GM21515 (cell line): ENCODE data around the gene CCM2.
"Not testable (repeated sequence)": the region's sequence is repeated elsewhere in the genome, so short reads cannot be mapped to it uniquely, and the experiment has no call there.

Experiments used
- ATAC-seq: cut with Tn5 transposase; IDR thresholded peaks from one replicate; pipeline ENCODE4 v1.9.1; 2021; ENCODE audit not compliant: unreplicated experiment

CCM2 gene

GRCh38 chr7:44980393-44981034 lies 19.5 kb upstream of the CCM2 start:
- ATAC-seq, result peak; percentile 46

- ATAC-seq, result peak; percentile 3
Measured at GRCh38 chr7:44981035-44981706, 18.8 kb upstream of the CCM2 start.

- no peak for ATAC-seq
Measured at GRCh38 chr7:44982535-44982923, 17.5 kb upstream of the CCM2 start.

- ATAC-seq, result no peak
Measured at GRCh38 chr7:44982970-44983369, 17.0 kb upstream of the CCM2 start.

GRCh38 chr7:44983742-44984477 lies 16.1 kb upstream of the CCM2 start:
- ATAC-seq, result no peak

DNA sequence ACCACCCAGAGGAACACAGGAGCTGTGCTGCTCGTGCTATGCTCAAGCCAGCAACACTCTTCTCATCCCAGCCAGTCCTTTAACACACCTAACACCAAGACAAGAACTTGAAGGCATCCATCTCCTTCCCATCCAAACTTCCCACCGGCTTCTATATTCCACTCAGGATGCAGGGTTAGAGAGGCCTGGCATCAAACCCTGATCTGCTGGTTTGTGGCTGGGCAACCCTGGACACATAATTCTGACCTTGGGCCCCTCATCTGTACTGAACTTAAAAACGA lies 15.6 kb upstream of the CCM2 start:
- ATAC-seq, result no peak

- ATAC-seq, result no peak
Measured at GRCh38 chr7:44985033-44985695, 14.8 kb upstream of the CCM2 start.

DNA sequence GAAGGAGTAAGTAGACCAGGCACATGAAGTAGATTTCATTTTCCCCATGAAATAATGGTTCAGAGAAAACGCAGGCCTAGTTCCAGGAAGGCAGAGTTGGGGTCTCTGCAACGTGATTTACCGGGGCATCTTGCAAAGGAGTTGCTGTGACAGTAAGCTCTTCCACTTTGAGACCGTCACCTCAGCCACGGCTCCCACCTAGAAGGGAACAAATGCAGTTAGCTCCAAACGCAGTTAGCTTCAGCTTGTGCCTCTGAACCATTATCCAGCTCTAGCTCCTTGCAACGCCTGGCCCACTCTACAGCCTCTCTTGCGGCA lies 14.1 kb upstream of the CCM2 start:
- ATAC-seq, result no peak

DNA sequence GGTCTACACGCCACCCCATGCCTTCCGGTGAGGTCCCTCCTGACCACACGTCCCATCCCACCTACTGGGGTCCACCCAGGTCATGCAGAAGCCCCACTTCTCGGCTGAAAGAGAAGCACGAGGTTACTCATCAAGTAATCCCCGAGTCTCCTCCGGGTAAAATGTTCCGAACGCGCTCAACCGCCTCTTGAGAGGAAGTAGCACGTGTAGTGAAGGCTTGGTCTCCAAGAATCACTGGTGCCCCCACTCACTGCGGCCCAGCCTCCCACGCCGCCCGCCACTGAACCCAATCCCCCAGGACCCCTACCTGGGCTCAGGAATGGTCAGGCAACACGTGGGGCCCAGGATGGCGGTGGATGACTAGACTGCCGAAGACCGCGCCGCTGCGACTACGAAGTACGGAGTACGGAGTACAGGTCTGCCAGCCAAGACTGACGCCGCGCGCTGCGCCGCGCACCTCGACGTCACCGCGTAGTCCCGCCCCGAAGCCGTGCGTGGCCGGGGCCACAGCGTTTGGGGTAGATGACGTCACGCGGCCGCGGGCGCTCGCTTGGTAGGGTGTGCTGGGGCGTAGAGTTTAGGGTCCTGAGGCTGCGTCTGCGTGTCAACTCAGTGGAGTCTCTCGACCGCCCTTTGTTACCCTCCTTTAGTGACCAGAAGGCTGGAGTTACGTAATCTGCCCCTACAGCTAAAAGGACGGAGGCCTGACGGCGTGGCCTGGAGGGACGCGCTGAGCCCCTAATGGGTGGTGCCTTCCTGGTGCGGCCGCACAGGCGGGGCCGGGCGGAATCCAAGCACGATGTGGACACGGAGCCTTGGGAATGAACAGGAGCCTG lies 13.6 kb upstream of the CCM2 start:
- ATAC-seq, result peak; percentile 93

GRCh38 chr7:44987457-44987856 lies 12.5 kb upstream of the CCM2 start:
- ATAC-seq, result no peak

DNA sequence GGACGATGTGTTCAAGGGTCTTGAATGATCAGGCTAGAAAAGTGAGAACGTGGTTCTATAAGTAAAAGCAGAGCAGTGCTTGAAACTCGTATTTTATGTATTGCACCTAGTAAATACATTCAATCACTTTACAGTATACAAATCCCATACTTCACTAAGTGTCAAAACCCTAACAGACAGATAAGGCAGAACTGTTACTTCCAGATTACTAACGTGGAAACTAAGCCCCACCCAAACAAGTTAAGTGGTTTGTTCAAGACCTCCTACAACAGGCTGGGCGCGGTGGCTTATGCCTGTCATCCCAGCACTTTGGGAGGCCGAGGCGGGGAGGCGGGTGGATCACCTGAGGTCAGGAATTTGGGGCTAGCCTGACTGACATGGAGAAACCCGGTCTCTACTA lies 12.0 kb upstream of the CCM2 start:
- ATAC-seq, result no peak

- no peak for ATAC-seq
Measured at GRCh38 chr7:44988701-44989100, 11.3 kb upstream of the CCM2 start.

DNA sequence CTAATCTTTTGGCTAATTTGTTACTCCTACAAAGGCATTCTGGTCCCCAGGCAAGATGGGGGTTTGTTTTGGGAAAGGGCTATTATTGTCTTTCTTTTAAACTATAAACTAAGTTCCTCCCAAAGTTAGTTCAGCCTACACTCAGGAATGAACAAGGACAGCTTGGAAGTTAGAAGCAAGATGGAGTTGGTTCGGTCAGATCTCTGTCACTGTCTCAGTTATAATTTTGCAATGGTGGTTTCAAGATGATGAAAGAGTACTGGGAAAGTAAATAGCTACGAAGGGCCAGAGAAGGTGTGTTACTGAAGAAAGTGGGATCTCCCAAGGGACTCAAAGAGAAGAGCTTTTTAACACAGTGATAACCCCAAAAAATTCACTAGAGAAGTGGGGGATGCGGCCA lies 10.9 kb upstream of the CCM2 start:
- ATAC-seq, result no peak

- ATAC-seq, result no peak
Measured at GRCh38 chr7:44990109-44991023, 9.6 kb upstream of the CCM2 start.

GRCh38 chr7:44992004-44992795 lies 7.8 kb upstream of the CCM2 start:
- ATAC-seq, result not testable (repeated sequence)

- ATAC-seq, result no peak
Measured at GRCh38 chr7:44994877-44995554, 5.0 kb upstream of the CCM2 start.

GRCh38 chr7:44995555-44996493 lies 4.2 kb upstream of the CCM2 start:
- ATAC-seq, result no peak
